HUDEP-2 (cell line): ENCODE results near the gene NRM.
"Not testable (repeated sequence)": the region's sequence is repeated elsewhere in the genome, so short reads cannot be mapped to it uniquely, and the experiment has no call there.

Source experiments
- DNase-seq, 76 experiments: peaks; one replicate each; lab custom pipeline; 2025; ENCODE audit not compliant: unreplicated experiment in 76 of 76; lab: John Stamatoyannopoulos, UW

NRM gene

DNA sequence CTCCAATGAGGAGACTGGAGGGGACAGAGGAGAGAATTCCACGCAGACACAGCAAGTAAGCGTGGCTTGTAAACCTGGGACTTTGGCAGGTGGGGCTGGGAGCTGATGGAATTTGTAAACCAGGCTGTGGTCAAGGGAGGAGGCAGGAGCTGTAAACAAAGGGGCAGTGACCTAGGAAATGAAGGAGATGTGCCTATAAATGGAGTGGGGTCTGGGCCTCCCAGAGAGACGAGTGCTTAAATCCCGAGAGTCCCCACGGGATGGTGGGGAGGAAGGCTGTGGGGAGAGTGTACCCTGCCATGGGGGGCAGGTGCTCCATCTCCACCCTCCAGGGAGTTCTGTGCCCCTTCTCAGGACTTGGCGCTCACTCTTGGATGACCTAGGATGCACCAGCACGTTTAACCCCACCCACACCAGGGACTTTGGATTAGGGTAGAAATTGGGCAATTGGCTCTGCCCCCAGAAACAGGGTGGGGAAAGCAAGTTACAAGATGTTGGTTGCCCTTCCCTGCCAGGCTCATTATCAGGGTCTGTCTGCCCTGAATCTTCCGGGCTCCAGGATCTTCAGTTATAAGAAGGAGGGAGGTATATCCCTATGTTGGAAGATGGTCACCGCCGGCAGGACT is 14.0 kb downstream of the NRM start:
- peak in 12 of 76 experiments; percentile 6 to 47 (median 33) for DNase-seq

DNA sequence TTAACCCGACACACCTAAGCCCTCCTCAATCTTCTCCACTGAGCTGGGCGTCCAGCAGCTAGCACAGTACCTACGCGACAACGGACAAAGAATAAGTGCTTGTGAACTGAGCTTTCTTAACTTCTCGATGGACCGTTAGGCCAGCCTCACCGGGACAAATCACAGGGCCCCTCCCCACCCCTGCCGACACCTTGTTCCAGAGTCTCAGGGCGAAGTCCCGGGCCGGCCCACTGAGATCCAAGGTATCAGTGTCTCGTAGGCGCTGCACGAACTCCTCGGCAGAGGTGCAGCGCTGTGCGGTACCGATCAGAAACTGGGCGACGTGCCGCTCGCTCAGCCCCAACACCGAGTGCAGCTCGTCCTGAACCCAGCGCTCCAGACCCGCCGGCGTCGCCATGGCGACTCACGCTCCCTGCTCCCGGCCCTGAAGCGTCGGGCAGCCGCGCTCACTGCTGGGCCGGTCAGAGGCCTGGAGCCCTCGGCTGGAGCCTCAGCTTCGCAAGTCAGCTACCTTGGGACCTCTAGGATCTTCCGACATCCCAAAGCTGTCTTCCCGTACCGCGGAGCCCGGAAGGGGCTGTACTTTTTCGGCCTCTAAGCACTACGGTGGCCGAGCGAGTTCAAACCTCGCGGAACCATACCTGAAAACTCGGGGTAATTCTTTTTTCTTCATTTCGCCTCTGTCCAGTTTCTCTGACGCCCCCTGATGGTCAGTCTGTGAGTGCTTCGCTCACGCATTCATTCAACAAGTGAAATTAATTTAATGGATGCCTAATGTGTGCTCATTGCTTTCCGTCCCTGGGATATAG is 18.1 kb downstream of the NRM start, which contains the start of gene DHX16:
Gene DHX16, minus strand, starts transcription at position 562 of the 809 bp plus-strand sequence. Its CDS starts 165 bp downstream, at position 397.
- peak in 75 of 76 experiments; percentile 70 to 99 (median 96) for DNase-seq

- peak in 1 of 76 experiments; percentile 7 for DNase-seq
Observed at GRCh38 chr6:30670760-30671527, 19.8 kb downstream of the NRM start.

DNA sequence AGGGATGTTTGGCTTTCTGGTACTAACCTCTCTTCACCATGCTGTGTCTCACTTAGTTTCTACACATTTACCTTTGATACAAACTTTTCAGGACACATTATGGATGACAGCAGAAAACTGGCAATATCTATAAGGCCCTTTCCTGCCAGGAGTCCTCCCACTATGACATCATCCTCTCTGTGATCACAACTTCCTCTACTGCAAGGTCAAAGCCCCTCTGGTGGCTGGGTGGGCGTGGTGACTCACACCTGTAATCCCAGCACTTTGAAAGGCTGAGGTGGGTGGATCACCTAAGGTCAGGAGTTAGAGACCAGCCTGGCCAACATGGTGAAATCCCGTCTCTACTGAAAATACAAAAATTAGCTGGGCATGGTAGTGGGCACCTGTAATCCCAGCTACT is 24.5 kb downstream of the NRM start:
- DNase-seq = not testable (repeated sequence)

- no peak for DNase-seq
Observed at GRCh38 chr6:30664994-30665767, 25.6 kb downstream of the NRM start.

DNA sequence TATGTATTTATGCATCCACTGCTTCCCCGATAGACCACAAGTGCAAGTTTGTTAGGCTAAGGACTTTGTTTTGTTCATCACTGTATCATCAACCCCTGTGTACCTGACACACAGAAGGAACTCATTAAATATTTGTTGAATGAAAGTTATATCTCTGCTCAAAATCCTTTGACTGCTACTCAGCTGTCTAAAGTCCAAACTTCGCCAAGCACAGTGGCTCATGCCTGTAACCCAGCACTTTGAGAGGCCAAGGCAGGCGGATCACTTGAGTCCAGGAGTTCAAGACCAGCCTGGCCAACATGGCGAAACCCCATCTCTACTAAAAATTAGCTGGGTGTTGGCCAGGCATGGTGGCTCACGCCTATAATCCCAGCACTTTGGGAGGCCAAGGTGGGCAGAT is 32.9 kb downstream of the NRM start:
- DNase-seq = not testable (repeated sequence)

DNA sequence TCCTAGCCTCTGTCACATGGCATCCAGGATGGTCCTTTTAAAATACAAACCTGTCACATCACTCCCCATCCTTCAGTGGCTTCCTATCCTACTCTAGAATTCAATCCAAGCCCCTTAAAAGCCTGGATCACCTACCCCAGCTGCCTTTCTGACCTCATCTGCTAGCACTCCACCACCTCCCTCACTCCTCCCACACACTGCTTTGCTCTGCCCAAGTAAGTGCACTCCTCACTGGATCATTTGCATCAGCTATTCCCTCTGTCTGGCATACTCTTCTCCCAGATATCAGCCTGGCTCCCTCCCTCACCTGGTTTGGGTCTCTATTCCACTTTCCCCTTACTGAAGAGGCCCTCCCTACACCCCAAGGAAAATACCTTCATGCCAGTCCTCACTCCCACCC is 33.3 kb downstream of the NRM start:
- no peak for DNase-seq

GRCh38 chr6:30656513-30656912 is 34.3 kb downstream of the NRM start:
- DNase-seq = no peak

GRCh38 chr6:30655743-30656094 is 35.1 kb downstream of the NRM start:
- no peak for DNase-seq

GRCh38 chr6:30654798-30655742 is 35.7 kb downstream of the NRM start:
- DNase-seq = no peak

DNA sequence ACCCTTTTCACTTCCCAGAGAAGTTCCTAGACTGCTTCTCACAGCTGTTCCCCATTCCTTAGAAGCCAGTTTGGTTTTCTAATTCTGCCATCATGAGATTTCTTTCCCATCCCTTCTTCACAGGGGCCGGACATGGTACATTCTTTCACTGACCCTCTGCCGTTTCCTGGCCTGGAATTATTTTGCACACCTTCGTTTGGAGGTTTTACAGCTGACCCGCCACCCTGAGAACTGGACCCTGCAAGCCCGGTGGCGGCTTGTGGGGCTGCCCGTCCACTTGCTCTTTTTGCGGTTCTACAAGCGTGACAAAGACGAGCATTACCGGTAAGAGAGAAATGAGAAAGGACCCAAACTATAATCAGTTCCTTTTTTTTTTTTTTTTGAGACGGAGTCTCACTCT is 39.6 kb downstream of the NRM start:
- no peak for DNase-seq

DNA sequence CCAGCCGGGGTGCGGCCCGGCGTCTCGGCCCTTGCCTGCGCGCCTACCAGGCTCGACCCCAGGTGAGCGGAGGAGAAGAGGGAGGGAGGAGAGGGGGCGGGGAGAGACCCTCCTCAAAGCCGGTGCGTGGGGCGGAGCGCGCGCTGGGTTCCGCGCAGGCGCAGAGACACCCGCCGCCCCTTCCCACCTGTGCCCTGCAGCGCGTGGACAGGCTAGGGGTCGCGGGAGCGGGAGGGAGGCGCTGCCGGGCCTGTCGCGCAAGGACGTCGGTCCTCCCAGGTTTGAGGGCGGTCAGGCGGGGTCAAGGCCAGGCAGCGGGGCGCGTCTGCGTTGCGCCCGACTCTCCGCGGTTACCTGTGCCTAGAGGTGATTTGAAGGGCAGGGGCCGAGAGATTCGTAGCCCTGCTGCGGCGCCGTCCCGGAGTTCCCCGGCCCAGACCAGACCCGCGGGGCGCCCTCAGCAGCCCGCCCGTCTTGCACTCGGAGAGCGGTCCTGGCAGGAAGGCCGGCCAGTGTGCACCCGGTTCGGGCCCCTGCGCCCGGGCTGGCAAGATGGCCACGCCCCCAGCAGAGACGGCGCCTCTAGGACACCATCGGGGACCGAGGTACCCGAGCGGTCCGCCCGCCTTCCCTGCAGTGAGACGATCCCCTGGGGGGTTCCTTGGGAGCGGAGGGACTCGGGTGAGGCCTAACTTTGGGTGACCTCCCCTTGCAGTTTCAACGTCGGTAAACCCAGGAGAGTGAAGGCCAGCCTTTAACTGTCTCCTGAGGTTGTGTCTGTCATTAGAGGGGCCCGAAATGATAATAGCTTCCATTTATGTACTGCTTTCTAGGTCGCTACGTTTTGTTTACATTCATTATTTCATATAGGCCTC is 43.3 kb downstream of the NRM start:
- DNase-seq = peak in 74 of 76 experiments; percentile 20 to 93 (median 74)

GRCh38 chr6:30646450-30647241 is 44.1 kb downstream of the NRM start, which contains the start of gene C6orf136:
Gene C6orf136 (plus strand): TSS chr6:30647133. CDS start chr6:30647232, 99 bp downstream.
- DNase-seq = peak in 74 of 76 experiments; percentile 62 to 96 (median 90)

- no peak for DNase-seq
Observed at GRCh38 chr6:30645989-30646388, 44.8 kb downstream of the NRM start.

DNA sequence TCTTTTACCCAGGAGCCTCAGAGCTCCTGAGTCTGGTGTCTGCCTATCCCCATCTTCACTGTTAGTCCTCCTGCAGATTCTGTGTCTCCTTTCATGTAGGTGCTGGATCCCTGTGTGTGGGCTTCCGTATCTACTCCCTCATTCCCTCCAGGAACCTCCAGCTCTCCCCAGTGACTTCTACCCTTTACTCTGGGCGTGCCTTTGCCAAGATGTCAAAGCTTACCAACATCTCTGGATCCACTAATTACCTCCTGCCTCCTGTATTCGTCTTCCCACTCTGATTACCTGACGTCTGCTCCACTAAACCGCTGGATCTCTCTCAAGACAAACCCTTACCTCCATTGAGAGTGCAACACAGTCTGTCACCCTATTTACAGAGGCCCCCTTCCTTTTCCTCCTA is 46.0 kb downstream of the NRM start:
- DNase-seq = no peak

GRCh38 chr6:30643656-30644055 is 47.1 kb downstream of the NRM start:
- DNase-seq = no peak

DNA sequence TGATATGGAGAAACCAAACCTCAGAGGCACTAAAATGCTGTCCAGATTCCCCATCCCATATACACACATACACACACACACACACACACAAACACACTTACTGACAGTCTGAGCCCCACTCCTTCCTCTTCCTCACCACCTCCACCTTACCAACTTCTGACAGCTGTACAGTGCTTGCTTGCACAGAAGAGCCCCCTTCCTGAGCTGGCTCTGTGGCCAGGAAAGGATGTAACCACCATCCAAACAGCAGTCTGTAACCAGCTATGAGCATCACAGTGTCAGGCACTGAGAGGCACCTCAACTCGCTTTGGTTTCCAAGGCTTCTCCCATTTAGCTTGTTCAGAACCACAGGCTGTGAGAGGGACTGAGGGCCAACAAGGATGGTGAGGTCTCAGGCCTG is 49.7 kb downstream of the NRM start:
- DNase-seq = no peak

DNA sequence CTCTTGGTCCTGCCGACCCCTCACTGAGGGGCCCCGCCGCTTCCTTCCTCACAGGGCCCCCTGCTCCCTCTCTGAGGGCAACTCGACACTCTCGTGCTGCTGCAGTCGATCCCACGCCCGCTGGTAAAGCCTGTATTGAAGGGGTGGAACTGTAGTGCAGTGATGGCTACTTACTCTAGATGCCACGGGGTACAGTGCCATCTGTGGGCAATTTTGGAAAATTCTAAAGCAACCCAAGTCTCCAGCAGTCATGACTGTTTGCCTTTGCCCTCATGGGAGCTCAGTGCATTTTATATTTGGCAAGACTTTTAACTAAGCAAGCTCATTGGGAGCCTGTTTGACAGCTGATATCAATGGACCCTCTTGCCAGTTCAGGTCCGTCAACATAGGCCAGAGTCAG is 50.3 kb downstream of the NRM start:
- DNase-seq = peak in 14 of 76 experiments; percentile 1 to 22 (median 12)
